Caco-2 (cell line): ENCODE data around the gene RORC. TPM values are rescaled to one million over a fixed set of nuclear protein-coding genes. Genes with fewer than 3 reads are reported as not detected.

Source experiments
- BruUV-seq: library from RNA; stranded (reverse); fragments of 400-500 nt; replicated peaks from 2 replicates; lab custom pipeline; 2021; lab: Mats Ljungman, UMichigan
- CTCF ChIA-PET: fragments of 300-600 bp; sonication (Branson Sonifier 250); formaldehyde crosslinking; loops from one replicate; lab custom pipeline; 2022; ENCODE audit warnings: antibody characterized with exemption; lab: Charles Lee
- POLR2A ChIA-PET: fragments of 300-600 bp; sonication (Branson Sonifier 250); formaldehyde crosslinking; loops from one replicate; lab custom pipeline; 2022; ENCODE audit warnings: antibody characterized with exemption; lab: Charles Lee
- DNase-seq, 2 experiments: peaks; one replicate each; pipeline versions ENCODE4 v3.0.0 to v3.0.0-alpha.2; 2020 to 2022
- H3K27me3 ChIP-seq: replicated peaks from 2 replicates; pipeline ENCODE4 v1.6.0; 2011; ENCODE audit warnings: low read length; ENCODE audit not compliant: control insufficient read depth, insufficient read depth
- H3K36me3 ChIP-seq: 2 replicates; pipeline ENCODE4 v1.5.1; 2011; ENCODE audit warnings: low read length; ENCODE audit not compliant: control insufficient read depth, insufficient read depth
- H3K4me1 ChIP-seq: fragments of 250-450 bp; sonication (Bioruptor Pico); 2 replicates; pipeline ENCODE4 v1.5.1; 2020; ENCODE audit warnings: mild to moderate bottlenecking
- H3K4me3 ChIP-seq: 2 replicates; pipeline ENCODE4 v1.5.1; 2011; ENCODE audit warnings: low read depth, mild to moderate bottlenecking, control low read depth, low read length
- H3K9me3 ChIP-seq: fragments of 250-450 bp; sonication (Bioruptor Pico); 2 replicates; pipeline ENCODE4 v1.5.1; 2020; ENCODE audit warnings: mild to moderate bottlenecking, moderate library complexity
- H3K27ac Mint-ChIP-seq: one replicate; pipeline ENCODE4 v1.8.0; 2022; ENCODE audit warnings: mixed read lengths; ENCODE audit not compliant: unreplicated experiment
- H3K27me3 Mint-ChIP-seq: one replicate; pipeline ENCODE4 v1.8.0; 2022; ENCODE audit warnings: mixed read lengths; ENCODE audit not compliant: insufficient read depth, unreplicated experiment
- H3K36me3 Mint-ChIP-seq: one replicate; pipeline ENCODE4 v1.8.0; 2022; ENCODE audit warnings: mild to moderate bottlenecking, mixed read lengths; ENCODE audit not compliant: insufficient read depth, unreplicated experiment
- H3K4me1 Mint-ChIP-seq: one replicate; pipeline ENCODE4 v1.8.0; 2022; ENCODE audit warnings: low read depth, mixed read lengths; ENCODE audit not compliant: unreplicated experiment
- H3K4me3 Mint-ChIP-seq: one replicate; pipeline ENCODE4 v1.8.0; 2022; ENCODE audit warnings: mild to moderate bottlenecking, moderate library complexity, mixed read lengths; ENCODE audit not compliant: unreplicated experiment
- H3K9me3 Mint-ChIP-seq: one replicate; pipeline ENCODE4 v1.8.0; 2022; ENCODE audit warnings: mixed read lengths; ENCODE audit not compliant: unreplicated experiment
- CTCF ChIP-seq, 2 experiments: fragments of 200-600 bp in 1 of 2; IDR thresholded peaks; 1 replicate in 1 of 2; 2 replicates in 1 of 2; pipeline versions ENCODE4 v1.5.1 to v1.8.0; 2011 to 2022; ENCODE audit warnings: antibody characterized with exemption in 1 of 2, control low read depth in 1 of 2, inconsistent platforms in 1 of 2, low read depth in 1 of 2, low read length in 1 of 2, mild to moderate bottlenecking in 1 of 2, moderate library complexity in 1 of 2; ENCODE audit not compliant: insufficient read depth in 1 of 2, severe bottlenecking in 1 of 2, unreplicated experiment in 1 of 2
- intact Hi-C: fragments of 100-400 bp; cut with micrococcal nuclease; formaldehyde crosslinking; loops from one replicate; pipeline ENCODE4 v1.10.0; 2022; ENCODE audit not compliant: unreplicated experiment
- total RNA-seq: library from RNA; stranded (reverse); gene quantifications from 2 replicates; pipeline ENCODE4 v1.2.3, GENCODE V29; 2022

The RORC gene
- total RNA-seq, 1 experiment from 2014 or later: not detected

- Histone ChIP-seq H3K9me3 (no peaks in the 10 kb centered on the region), H3K27me3 (no peaks in the 10 kb centered on the region), H3K4me1 (no peaks in the 10 kb centered on the region; the same call in 1 of the 2 replicates), H3K36me3 (no peaks in the 10 kb centered on the region; the same call in 1 of the 2 replicates), H3K4me3 (no peak overlapping the region)
- Mint-ChIP-seq H3K4me1 (peaks cover 7% of the 10 kb centered on the region), H3K27ac (no peak overlapping the region), H3K4me3 (no peak overlapping the region), H3K9me3 (no peaks in the 10 kb centered on the region), H3K27me3 (peaks cover 3% of the 10 kb centered on the region), H3K36me3 (peaks cover 8% of the 10 kb centered on the region)
- no peak for TF ChIP-seq CTCF (IDR thresholded peaks at IDR 0.05; ENCODE audit: insufficient read depth in 1 of 2, low read depth in 1 of 2, low read length in 1 of 2, severe bottlenecking in 1 of 2, unreplicated experiment in 1 of 2)
- no TSS peak for BruUV-seq
- CTCF ChIA-PET: interaction anchor here (0.6 kb wide), 1 partner anchor 249 kb away, joined by 3 read pairs; no protein-coding TSS in a partner anchor
- intact Hi-C loops: no loop called here
- no peak for DNase-seq
- POLR2A ChIA-PET: no interaction called here
These were observed 11.8 kb upstream of the RORC start for GRCh38 chr1:151843398-151843797.

GRCh38 chr1:151841141-151841540, 9.5 kb upstream of the RORC start:
- peaks cover 3% of the 10 kb centered on the region for H3K27me3 Mint-ChIP-seq
- peaks cover 19% of the 10 kb centered on the region for H3K4me1 Mint-ChIP-seq
- Histone ChIP-seq H3K4me3 (no peak overlapping the region), H3K9me3 (no peaks in the 10 kb centered on the region), H3K4me1 (peaks cover 7% of the 10 kb centered on the region), H3K27me3 (no peaks in the 10 kb centered on the region), H3K36me3 (no peaks in the 10 kb centered on the region; the same call in 1 of the 2 replicates)
- peaks cover 15% of the 10 kb centered on the region for H3K36me3 Mint-ChIP-seq
- CTCF ChIA-PET: no interaction called here
- peak overlapping the region; percentile 93 for H3K4me3 Mint-ChIP-seq
- H3K9me3 Mint-ChIP-seq: no peaks in the 10 kb centered on the region
- intact Hi-C loops: no loop called here
- POLR2A ChIA-PET: no interaction called here
- H3K27ac Mint-ChIP-seq: no peak overlapping the region
- no TSS peak for BruUV-seq
- no peak for DNase-seq
- no peak for TF ChIP-seq CTCF (IDR thresholded peaks at IDR 0.05; ENCODE audit: insufficient read depth in 1 of 2, low read depth in 1 of 2, low read length in 1 of 2, severe bottlenecking in 1 of 2, unreplicated experiment in 1 of 2)

DNA sequence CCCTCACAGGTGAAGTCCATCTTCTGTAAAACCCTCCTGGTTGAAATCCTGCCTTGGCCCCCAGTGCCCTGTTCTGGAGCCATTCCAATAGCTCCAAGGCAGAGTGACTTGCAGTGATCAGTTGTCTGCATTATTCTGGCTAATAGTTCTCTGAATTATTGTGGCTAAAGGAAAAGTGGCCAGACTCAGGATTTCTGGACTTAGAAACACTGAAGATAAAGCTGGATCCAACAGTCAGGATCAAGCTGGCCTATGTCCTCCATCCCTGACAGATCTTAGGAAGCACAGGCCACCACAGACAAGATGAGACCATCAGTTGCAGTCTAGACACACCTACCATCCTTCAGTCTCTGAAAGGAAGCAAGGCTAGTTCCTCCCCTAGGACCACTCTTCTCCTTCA, 8.8 kb upstream of the RORC start:
- ChIA-PET POLR2A (interaction anchor here (0.7 to 1.0 kb wide), 3 partner anchors 13 to 293 kb away, joined by 3 to 4 read pairs (median 3); partner anchors contain the start of genes MRPL9 and THEM5), CTCF (interaction anchor here (1.1 to 1.6 kb wide), 3 partner anchors 12 to 78 kb away, joined by 3 to 5 read pairs (median 4); partner anchors contain the start of gene MRPL9)
- intact Hi-C loops: no loop called here
- no peak for TF ChIP-seq CTCF (IDR thresholded peaks at IDR 0.05; ENCODE audit: insufficient read depth in 1 of 2, low read depth in 1 of 2, low read length in 1 of 2, severe bottlenecking in 1 of 2, unreplicated experiment in 1 of 2)
- peaks cover 14% of the 10 kb centered on the region for H3K4me1 ChIP-seq
- Mint-ChIP-seq H3K4me3 (peak overlapping the region; percentile 93), H3K4me1 (peaks cover 26% of the 10 kb centered on the region), H3K27ac (peak overlapping the region; percentile 88), H3K36me3 (peaks cover 15% of the 10 kb centered on the region), H3K9me3 (no peaks in the 10 kb centered on the region), H3K27me3 (peaks cover 3% of the 10 kb centered on the region)
- peak overlapping the region; percentile 57 for H3K4me3 ChIP-seq
- no peaks in the 10 kb centered on the region for H3K27me3 ChIP-seq
- H3K9me3 ChIP-seq: no peaks in the 10 kb centered on the region
- no peak for DNase-seq
- H3K36me3 ChIP-seq: no peaks in the 10 kb centered on the region; the same call in 1 of the 2 replicates
- BruUV-seq: TSS peak; percentile 76
